ENCODE measurements around the gene CALM1. TPM values are rescaled to one million over a fixed set of nuclear protein-coding genes. Genes with fewer than 3 reads are reported as not detected.

The CALM1 gene
- total and polyA plus RNA-seq, 2 donors from 2014 or later = 328 to 469 TPM

DNA sequence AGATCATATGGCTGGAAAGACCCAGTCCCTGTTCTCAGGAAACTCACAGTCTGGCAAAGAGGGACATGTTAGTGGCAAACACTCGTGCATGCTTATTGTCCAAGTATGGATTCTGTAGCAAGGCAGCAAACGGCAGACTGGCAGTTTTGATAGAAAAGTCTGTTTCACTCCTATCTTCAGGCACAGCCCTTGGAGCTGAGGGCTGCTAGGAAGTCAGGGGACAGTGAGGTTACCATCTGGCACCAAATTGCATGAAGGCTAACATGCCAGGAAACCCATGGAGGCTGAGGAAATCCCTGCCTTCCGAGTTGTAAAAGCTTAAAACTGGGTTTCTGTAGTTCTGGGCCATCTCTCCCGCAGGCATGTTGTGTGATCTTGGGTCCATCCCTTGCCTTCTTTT lies 32.9 kb downstream of the CALM1 start:
- no peaks in the 10 kb centered on the region for H3K27me3 ChIP-seq (ENCODE audit: control insufficient read depth, insufficient read depth, low read length)
- FAIRE-seq (no peak), DNase-seq (no peak)
- no peaks in the 10 kb centered on the region for H3K9me3 ChIP-seq (ENCODE audit: control insufficient read depth in 2 of 3, insufficient read depth in 1 of 3, low read length in 3 of 3)
- no peak overlapping the region for H3K9ac ChIP-seq (ENCODE audit: low read length in 3 of 3)
- intact Hi-C loops (cut with DNase I) = no loop called here
- peaks cover 0 to 7% (median 6%) of the 10 kb centered on the region in 3 donors for H3K4me1 ChIP-seq (ENCODE audit: control insufficient read depth in 2 of 3, insufficient read depth in 2 of 3, low read depth in 1 of 3, low read length in 3 of 3)
- H3K27ac ChIP-seq (ENCODE audit: low read depth in 2 of 2, low read length in 2 of 2) = no peak overlapping the region
- TF ChIP-seq, protein P1, sequence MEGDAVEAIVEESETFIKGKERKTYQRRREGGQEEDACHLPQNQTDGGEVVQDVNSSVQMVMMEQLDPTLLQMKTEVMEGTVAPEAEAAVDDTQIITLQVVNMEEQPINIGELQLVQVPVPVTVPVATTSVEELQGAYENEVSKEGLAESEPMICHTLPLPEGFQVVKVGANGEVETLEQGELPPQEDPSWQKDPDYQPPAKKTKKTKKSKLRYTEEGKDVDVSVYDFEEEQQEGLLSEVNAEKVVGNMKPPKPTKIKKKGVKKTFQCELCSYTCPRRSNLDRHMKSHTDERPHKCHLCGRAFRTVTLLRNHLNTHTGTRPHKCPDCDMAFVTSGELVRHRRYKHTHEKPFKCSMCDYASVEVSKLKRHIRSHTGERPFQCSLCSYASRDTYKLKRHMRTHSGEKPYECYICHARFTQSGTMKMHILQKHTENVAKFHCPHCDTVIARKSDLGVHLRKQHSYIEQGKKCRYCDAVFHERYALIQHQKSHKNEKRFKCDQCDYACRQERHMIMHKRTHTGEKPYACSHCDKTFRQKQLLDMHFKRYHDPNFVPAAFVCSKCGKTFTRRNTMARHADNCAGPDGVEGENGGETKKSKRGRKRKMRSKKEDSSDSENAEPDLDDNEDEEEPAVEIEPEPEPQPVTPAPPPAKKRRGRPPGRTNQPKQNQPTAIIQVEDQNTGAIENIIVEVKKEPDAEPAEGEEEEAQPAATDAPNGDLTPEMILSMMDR (IDR thresholded peaks at IDR 0.05; ENCODE audit: borderline replicate concordance, extremely low read depth, insufficient read depth) = no peak
- H3K36me3 ChIP-seq (ENCODE audit: control insufficient read depth in 2 of 3, insufficient read depth in 3 of 3, low read length in 3 of 3) = no peaks in the 10 kb centered on the region
- H3K4me3 ChIP-seq (ENCODE audit: low read length in 3 of 3) = no peak overlapping the region

DNA sequence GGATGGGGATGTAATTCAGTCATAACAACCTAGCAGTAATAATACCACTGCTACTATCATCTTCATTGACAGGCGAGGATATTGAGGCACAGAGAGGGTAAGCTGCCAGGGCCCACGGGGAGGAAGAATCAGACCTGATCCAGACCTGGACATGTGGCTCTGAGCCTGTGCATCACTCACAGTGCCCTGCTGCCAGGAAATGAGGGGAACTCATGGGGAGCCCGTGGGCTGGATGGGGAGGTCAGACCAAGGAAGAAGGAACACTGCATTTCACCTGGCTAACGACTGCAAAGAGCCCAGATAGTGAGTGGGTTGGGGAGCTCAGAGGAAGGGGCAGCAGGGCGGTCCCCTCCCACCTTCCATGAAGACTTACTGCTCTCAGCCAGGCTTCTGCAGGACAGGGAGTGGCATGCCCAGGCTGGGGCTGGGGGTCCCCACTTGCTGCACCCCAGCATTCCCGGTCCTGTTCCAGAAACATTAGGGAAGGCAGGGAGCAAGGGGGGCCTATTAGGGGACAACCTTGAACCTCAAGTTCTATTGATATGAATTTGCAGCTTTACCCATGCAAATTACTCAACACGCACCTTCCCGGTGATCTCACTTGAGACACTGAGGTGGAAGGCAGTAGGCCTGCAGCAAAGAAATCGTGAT lies 37.7 kb downstream of the CALM1 start:
- Histone ChIP-seq H3K4me3 (ENCODE audit: low read length in 3 of 3) (no peak overlapping the region), H3K9me3 (ENCODE audit: control insufficient read depth in 2 of 3, insufficient read depth in 1 of 3, low read length in 3 of 3) (no peaks in the 10 kb centered on the region), H3K36me3 (ENCODE audit: control insufficient read depth in 2 of 3, insufficient read depth in 3 of 3, low read length in 3 of 3) (no peaks in the 10 kb centered on the region), H3K27ac (ENCODE audit: low read depth in 2 of 2, low read length in 2 of 2) (no peak overlapping the region), H3K9ac (ENCODE audit: low read length in 3 of 3) (no peak overlapping the region), H3K27me3 (ENCODE audit: control insufficient read depth, insufficient read depth, low read length) (no peaks in the 10 kb centered on the region), H3K4me1 (ENCODE audit: control insufficient read depth in 2 of 3, insufficient read depth in 2 of 3, low read depth in 1 of 3, low read length in 3 of 3) (no peaks in the 10 kb centered on the region)
- TF ChIP-seq, protein P1 (IDR thresholded peaks at IDR 0.05; ENCODE audit: borderline replicate concordance, extremely low read depth, insufficient read depth) = no peak
- DNase-seq = no peak
- intact Hi-C loops (cut with DNase I) = no loop called here
- FAIRE-seq = no peak

GRCh38 chr14:90438841-90439240 lies 42.0 kb downstream of the CALM1 start:
- Histone ChIP-seq H3K9ac (ENCODE audit: low read length in 3 of 3) (no peak overlapping the region), H3K4me1 (ENCODE audit: control insufficient read depth in 2 of 3, insufficient read depth in 2 of 3, low read depth in 1 of 3, low read length in 3 of 3) (peaks cover 0 to 1% (median 0%) of the 10 kb centered on the region in 3 donors), H3K36me3 (ENCODE audit: control insufficient read depth in 2 of 3, insufficient read depth in 3 of 3, low read length in 3 of 3) (no peaks in the 10 kb centered on the region), H3K9me3 (ENCODE audit: control insufficient read depth in 2 of 3, insufficient read depth in 1 of 3, low read length in 3 of 3) (no peaks in the 10 kb centered on the region), H3K27ac (ENCODE audit: low read depth in 2 of 2, low read length in 2 of 2) (no peak overlapping the region), H3K4me3 (ENCODE audit: low read length in 3 of 3) (no peak overlapping the region), H3K27me3 (ENCODE audit: control insufficient read depth, insufficient read depth, low read length) (no peaks in the 10 kb centered on the region)
- DNase-seq (no peak), FAIRE-seq (no peak)
- TF ChIP-seq, protein P1 (IDR thresholded peaks at IDR 0.05; ENCODE audit: borderline replicate concordance, extremely low read depth, insufficient read depth) = no peak
- intact Hi-C loops (cut with DNase I) = no loop called here

DNA sequence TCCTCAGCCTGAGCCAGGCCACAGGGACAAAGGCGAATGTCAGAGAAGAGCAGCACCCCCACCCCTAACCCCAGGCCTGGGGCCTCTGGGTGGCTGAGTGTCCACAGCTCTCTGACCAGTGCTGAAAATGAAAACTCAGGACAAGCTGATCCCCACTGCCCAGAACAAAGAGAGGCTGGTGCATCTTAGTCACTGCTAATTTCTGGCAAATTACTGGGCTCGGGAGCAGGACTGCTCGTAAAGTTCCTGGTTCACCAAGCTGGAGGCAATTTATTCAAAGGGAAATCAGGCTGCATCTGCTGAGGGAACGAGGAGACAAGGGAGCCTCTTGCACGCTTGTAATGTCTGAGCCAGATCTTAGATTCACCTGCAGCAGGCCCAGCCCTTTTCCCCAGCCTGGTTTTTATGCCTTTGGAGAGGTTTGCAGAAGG lies 43.2 kb downstream of the CALM1 start:
- Histone ChIP-seq H3K36me3 (ENCODE audit: control insufficient read depth in 2 of 3, insufficient read depth in 3 of 3, low read length in 3 of 3) (no peaks in the 10 kb centered on the region), H3K27me3 (ENCODE audit: control insufficient read depth, insufficient read depth, low read length) (no peaks in the 10 kb centered on the region), H3K4me1 (ENCODE audit: control insufficient read depth in 2 of 3, insufficient read depth in 2 of 3, low read depth in 1 of 3, low read length in 3 of 3) (peaks cover 0 to 3% (median 0%) of the 10 kb centered on the region in 3 donors), H3K9me3 (ENCODE audit: control insufficient read depth in 2 of 3, insufficient read depth in 1 of 3, low read length in 3 of 3) (no peaks in the 10 kb centered on the region), H3K4me3 (ENCODE audit: low read length in 3 of 3) (no peak overlapping the region), H3K27ac (ENCODE audit: low read depth in 2 of 2, low read length in 2 of 2) (no peak overlapping the region), H3K9ac (ENCODE audit: low read length in 3 of 3) (no peak overlapping the region)
- FAIRE-seq (no peak), DNase-seq (no peak)
- TF ChIP-seq, protein P1 (IDR thresholded peaks at IDR 0.05; ENCODE audit: borderline replicate concordance, extremely low read depth, insufficient read depth) = no peak
- intact Hi-C loops (cut with DNase I) = no loop called here
